RWPE1 (cell line): ENCODE measurements around the gene NUDT8.
"Not testable (repeated sequence)": the region's sequence is repeated elsewhere in the genome, so short reads cannot be mapped to it uniquely, and the experiment has no call there.

Experiments
- CTCF ChIA-PET: fragments of 350-600 bp; sonication (Branson Sonifier 250); formaldehyde crosslinking; extraction: SDS; loops from one replicate; lab custom pipeline; 2021; lab: Yijun Ruan, JAX
- POLR2A ChIA-PET: fragments of 400-600 bp; formaldehyde crosslinking; extraction: SDS; loops from one replicate; lab custom pipeline; 2020; ENCODE audit warnings: antibody characterized with exemption; ENCODE audit not compliant: low non-redundant PET; lab: Yijun Ruan, JAX
- DNase-seq: peaks from one replicate; pipeline ENCODE4 v3.0.0; 2012; ENCODE audit warnings: low spot score
- H3K27ac ChIP-seq: fragments of 450-650 bp; 2 replicates; pipeline ENCODE4 v1.5.1; 2017
- TF ChIP-seq, protein P1 (sequence below): fragments of 450-650 bp; conservative IDR thresholded peaks from 2 replicates; pipeline ENCODE4 v1.5.1; 2017; ENCODE audit warnings: low read depth, mild to moderate bottlenecking

Gene NUDT8

DNA sequence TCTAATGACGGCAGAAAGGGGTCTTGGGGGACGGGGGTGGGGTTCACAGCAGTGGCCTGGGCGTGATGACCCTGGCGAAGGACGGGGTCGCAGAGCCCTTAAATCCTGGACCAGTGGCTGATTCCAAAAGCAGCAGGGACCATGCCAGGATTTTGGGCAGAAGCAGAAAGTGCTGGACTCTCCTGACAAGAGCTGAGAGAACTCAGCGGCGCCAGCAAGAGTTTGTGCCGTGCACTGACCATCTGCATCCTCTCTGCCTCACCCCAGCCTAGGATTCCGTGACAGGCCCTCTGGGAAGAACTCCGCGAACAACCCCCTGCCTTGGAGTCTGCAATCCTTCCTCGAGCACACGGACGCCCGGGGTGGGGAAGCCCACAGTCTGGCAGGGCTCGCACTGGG, 23.6 kb downstream of the NUDT8 start:
- POLR2A ChIA-PET = interaction anchor here (1.5 kb wide), 1 partner anchor 23 kb away, joined by 3 read pairs; no protein-coding TSS in a partner anchor
- CTCF ChIA-PET = no interaction called here
- DNase-seq = no peak
- TF ChIP-seq, protein P1, sequence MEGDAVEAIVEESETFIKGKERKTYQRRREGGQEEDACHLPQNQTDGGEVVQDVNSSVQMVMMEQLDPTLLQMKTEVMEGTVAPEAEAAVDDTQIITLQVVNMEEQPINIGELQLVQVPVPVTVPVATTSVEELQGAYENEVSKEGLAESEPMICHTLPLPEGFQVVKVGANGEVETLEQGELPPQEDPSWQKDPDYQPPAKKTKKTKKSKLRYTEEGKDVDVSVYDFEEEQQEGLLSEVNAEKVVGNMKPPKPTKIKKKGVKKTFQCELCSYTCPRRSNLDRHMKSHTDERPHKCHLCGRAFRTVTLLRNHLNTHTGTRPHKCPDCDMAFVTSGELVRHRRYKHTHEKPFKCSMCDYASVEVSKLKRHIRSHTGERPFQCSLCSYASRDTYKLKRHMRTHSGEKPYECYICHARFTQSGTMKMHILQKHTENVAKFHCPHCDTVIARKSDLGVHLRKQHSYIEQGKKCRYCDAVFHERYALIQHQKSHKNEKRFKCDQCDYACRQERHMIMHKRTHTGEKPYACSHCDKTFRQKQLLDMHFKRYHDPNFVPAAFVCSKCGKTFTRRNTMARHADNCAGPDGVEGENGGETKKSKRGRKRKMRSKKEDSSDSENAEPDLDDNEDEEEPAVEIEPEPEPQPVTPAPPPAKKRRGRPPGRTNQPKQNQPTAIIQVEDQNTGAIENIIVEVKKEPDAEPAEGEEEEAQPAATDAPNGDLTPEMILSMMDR = no peak
- peak overlapping the region; percentile 74 for H3K27ac ChIP-seq

- TF ChIP-seq, protein P1 = no peak
- DNase-seq = no peak
- ChIA-PET CTCF (interaction anchor here (0.6 to 0.9 kb wide), 2 partner anchors 9 to 21 kb away, joined by 3 to 4 read pairs; no protein-coding TSS in a partner anchor), POLR2A (no interaction called here)
- H3K27ac ChIP-seq = peak overlapping the region; percentile 74
These were observed 24.3 kb downstream of the NUDT8 start for GRCh38 chr11:67605231-67606011.

DNA sequence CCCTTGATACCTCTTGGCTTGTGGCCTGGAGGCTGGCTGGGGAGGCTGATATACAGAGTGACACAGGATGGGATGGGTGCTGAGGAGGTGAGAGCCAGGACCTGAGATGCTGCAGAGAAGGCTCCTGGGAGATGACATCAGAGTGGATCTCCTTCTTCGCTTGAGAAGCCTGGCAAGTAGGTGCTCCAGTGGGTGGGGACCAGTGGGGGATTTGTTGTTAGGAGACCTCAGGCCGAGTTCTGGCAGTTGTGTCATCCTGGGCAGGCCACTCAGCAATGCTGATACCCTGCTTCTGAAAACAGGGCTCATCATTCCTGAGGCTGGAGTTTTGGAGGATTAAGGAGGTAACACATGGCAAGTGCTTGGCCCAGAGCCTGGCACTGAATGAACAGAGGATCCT, 24.9 kb downstream of the NUDT8 start:
- DNase-seq = no peak
- TF ChIP-seq, protein P1 = no peak
- ChIA-PET CTCF (interaction anchor here (0.9 kb wide), 1 partner anchor 10 kb away, joined by 4 read pairs; no protein-coding TSS in a partner anchor), POLR2A (no interaction called here)
- H3K27ac ChIP-seq = peak overlapping the region; percentile 74; the same call in 1 of the 2 replicates

- DNase-seq, CTCF ChIA-PET, H3K27ac ChIP-seq, POLR2A ChIA-PET: not testable (repeated sequence)
These were observed 25.6 kb downstream of the NUDT8 start for GRCh38 chr11:67604119-67604518.

GRCh38 chr11:67601098-67601497, 28.6 kb downstream of the NUDT8 start:
- ChIA-PET CTCF (interaction anchor here (0.6 kb wide), 2 partner anchors 13 to 861 kb away, joined by 3 to 4 read pairs; no protein-coding TSS in a partner anchor), POLR2A (no interaction called here)
- TF ChIP-seq, protein P1 = no peak
- DNase-seq = no peak
- H3K27ac ChIP-seq = no peak overlapping the region

- TF ChIP-seq, protein P1 = no peak
- H3K27ac ChIP-seq = no peak overlapping the region
- DNase-seq = no peak
- ChIA-PET CTCF (interaction anchor here (0.6 kb wide), 1 partner anchor 23 kb away, joined by 6 read pairs; no protein-coding TSS in a partner anchor), POLR2A (no interaction called here)
These were observed 29.3 kb downstream of the NUDT8 start for GRCh38 chr11:67600324-67601029.

DNA sequence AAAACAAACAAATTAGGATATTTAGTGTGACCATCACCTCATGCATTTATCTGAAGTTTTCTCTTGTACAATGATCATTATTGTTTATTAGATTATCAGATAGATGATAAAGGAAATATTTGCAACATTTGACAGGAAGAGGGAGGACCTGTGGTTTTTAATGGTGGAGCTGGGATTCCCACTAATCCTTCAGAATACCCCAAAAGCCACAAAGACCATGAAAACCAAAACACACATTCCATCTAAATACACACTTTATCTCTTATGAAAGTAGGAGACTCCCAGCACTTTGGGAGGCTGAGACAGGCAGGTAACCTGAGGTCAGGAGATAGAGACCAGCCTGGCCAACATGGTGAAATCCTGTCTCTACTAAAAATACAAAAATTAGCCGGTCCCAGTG, 30.6 kb downstream of the NUDT8 start:
- no peak overlapping the region for H3K27ac ChIP-seq
- TF ChIP-seq, protein P1 = no peak
- DNase-seq = no peak
- CTCF ChIA-PET = no interaction called here
- POLR2A ChIA-PET = no interaction called here

- CTCF ChIA-PET = not testable (repeated sequence)
These were observed 31.8 kb downstream of the NUDT8 start for GRCh38 chr11:67597963-67598362.

DNA sequence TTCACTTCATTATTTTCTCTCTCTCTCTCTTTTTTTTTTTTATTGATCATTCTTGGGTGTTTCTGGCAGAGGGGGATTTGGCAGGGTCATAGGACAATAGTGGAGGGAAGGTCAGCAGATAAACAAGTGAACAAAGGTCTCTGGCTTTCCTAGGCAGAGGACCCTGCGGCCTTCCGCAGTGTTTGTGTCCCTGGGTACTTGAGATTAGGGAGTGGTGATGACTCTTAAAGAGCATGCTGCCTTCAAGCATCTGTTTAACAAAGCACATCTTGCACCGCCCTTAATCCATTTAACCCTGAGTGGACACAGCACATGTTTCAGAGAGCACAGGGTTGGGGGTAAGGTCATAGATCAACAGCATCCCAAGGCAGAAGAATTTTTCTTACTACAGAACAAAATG, 32.3 kb downstream of the NUDT8 start:
- H3K27ac ChIP-seq, POLR2A ChIA-PET, CTCF ChIA-PET, DNase-seq: not testable (repeated sequence)

More at GRCh38 chr11:67597963-67598362, 31.8 kb downstream of the NUDT8 start:
- POLR2A ChIA-PET, H3K27ac ChIP-seq, DNase-seq: not testable (repeated sequence)
